GM18867 (cell line): ENCODE data around the gene C13orf42.
A peak's percentile ranks its signal among the peaks of the same experiment; 100 is the strongest.

Experiments used
- ATAC-seq: cut with Tn5 transposase; IDR thresholded peaks from one replicate; pipeline ENCODE4 v1.9.1; 2021; ENCODE audit warnings: mild to moderate bottlenecking, moderate library complexity; ENCODE audit not compliant: unreplicated experiment

C13orf42 gene

GRCh38 chr13:51111174-51111573 is at the start of gene C13orf42:
Gene C13orf42, minus strand, starts transcription at chr13:51111274. Its CDS starts 65 bp downstream, at chr13:51111209.
- ATAC-seq: no peak

- ATAC-seq: no peak
These were observed 47.9 kb upstream of the C13orf42 start for GRCh38 chr13:51158880-51159518.

- no peak for ATAC-seq
These were observed 47.3 kb upstream of the C13orf42 start for GRCh38 chr13:51158365-51158764.

- no peak for ATAC-seq
These were observed 45.6 kb upstream of the C13orf42 start for GRCh38 chr13:51156648-51157047.

- no peak for ATAC-seq
These were observed 44.9 kb upstream of the C13orf42 start for GRCh38 chr13:51155776-51156515.

- ATAC-seq: no peak
These were observed 44.1 kb upstream of the C13orf42 start for GRCh38 chr13:51155161-51155560.

GRCh38 chr13:51154029-51154555 is 43.0 kb upstream of the C13orf42 start:
- ATAC-seq: no peak

GRCh38 chr13:51153527-51153926 is 42.5 kb upstream of the C13orf42 start:
- no peak for ATAC-seq

GRCh38 chr13:51152701-51153100 is 41.6 kb upstream of the C13orf42 start:
- ATAC-seq: no peak

- no peak for ATAC-seq
These were observed 40.4 kb upstream of the C13orf42 start for GRCh38 chr13:51151463-51151862.

GRCh38 chr13:51148952-51149573 is 38.0 kb upstream of the C13orf42 start:
- ATAC-seq: no peak

- no peak for ATAC-seq
These were observed 37.3 kb upstream of the C13orf42 start for GRCh38 chr13:51148223-51148951.

- no peak for ATAC-seq
These were observed 36.7 kb upstream of the C13orf42 start for GRCh38 chr13:51147732-51148131.

GRCh38 chr13:51146667-51147066 is 35.6 kb upstream of the C13orf42 start:
- no peak for ATAC-seq

- ATAC-seq: no peak
These were observed 26.2 kb upstream of the C13orf42 start for GRCh38 chr13:51137250-51137649.

- ATAC-seq: no peak
These were observed 25.4 kb upstream of the C13orf42 start for GRCh38 chr13:51136276-51136980.

- no peak for ATAC-seq
These were observed 23.8 kb upstream of the C13orf42 start for GRCh38 chr13:51134763-51135365.

- ATAC-seq: no peak
These were observed 19.3 kb upstream of the C13orf42 start for GRCh38 chr13:51130348-51130747.

GRCh38 chr13:51125495-51126226 is 14.6 kb upstream of the C13orf42 start:
- ATAC-seq: peak; percentile 91
